H1 (cell line): ENCODE data around the gene IL16.

ENCODE experiments used
- CTBP2 ChIP-seq: IDR thresholded peaks from 2 replicates; pipeline ENCODE4 v1.7.0; 2011; ENCODE audit warnings: borderline replicate concordance, mild to moderate bottlenecking, moderate library complexity, mixed read lengths, low read length; ENCODE audit not compliant: insufficient read depth, insufficient read length
- CTCF ChIP-seq, 3 experiments: IDR thresholded peaks; 1 replicate in 2 of 3; 2 replicates in 1 of 3; pipeline versions ENCODE4 v1.5.1 to v1.6.1; 2011; ENCODE audit warnings: low read length in 3 of 3, mild to moderate bottlenecking in 3 of 3, inconsistent platforms in 2 of 3, low read depth in 1 of 3, moderate library complexity in 1 of 3; ENCODE audit not compliant: insufficient read depth in 1 of 3; ENCODE audit errors: control extremely low read depth in 1 of 3
- EZH2 ChIP-seq: fragments of 200-600 bp; sonication (generic); IDR thresholded peaks from 2 replicates; pipeline ENCODE4 v1.7.1; 2012; ENCODE audit warnings: low read depth, mild to moderate bottlenecking, moderate library complexity, low read length, inconsistent platforms; ENCODE audit not compliant: severe bottlenecking
- GTF2F1 ChIP-seq: IDR thresholded peaks from 2 replicates; pipeline ENCODE4 v1.6.1; 2012; ENCODE audit warnings: low read depth, low read length, improper control_type of control experiment, borderline replicate concordance
- HDAC2 ChIP-seq, 2 experiments: fragments of 300-600 bp in 1 of 2; sonication (generic) in 1 of 2; IDR thresholded peaks; 2 replicates each; pipeline ENCODE4 v1.6.1; 2011 to 2012; ENCODE audit warnings: low read depth in 2 of 2, low read length in 2 of 2, mild to moderate bottlenecking in 2 of 2, moderate library complexity in 2 of 2, borderline replicate concordance in 1 of 2, inconsistent platforms in 1 of 2
- JUN ChIP-seq: IDR thresholded peaks from 2 replicates; pipeline ENCODE4 v1.6.1; 2011; ENCODE audit warnings: low read depth, mild to moderate bottlenecking, improper control_type of control experiment, low read length
- POLR2AphosphoS5 ChIP-seq: IDR thresholded peaks from 2 replicates; pipeline ENCODE4 v1.6.1; 2011; ENCODE audit warnings: low read depth, low read length
- RBBP5 ChIP-seq: IDR thresholded peaks from 2 replicates; pipeline ENCODE4 v1.7.1; 2012; ENCODE audit warnings: low read depth, mild to moderate bottlenecking, inconsistent platforms, low read length, moderate library complexity, borderline replicate concordance
- RFX5 ChIP-seq: IDR thresholded peaks from 2 replicates; pipeline ENCODE4 v1.6.1; 2011; ENCODE audit warnings: low read depth, low read length, improper control_type of control experiment, borderline replicate concordance
- RNF2 ChIP-seq: fragments of 200-900, 300-1000 bp; sonication (generic); IDR thresholded peaks from 2 replicates; pipeline ENCODE4 v1.7.1; 2016; ENCODE audit warnings: borderline replicate concordance, low read depth, mild to moderate bottlenecking, antibody characterized with exemption, low read length; ENCODE audit not compliant: poor library complexity, severe bottlenecking; ENCODE audit errors: missing control alignments
- SP1 ChIP-seq: IDR thresholded peaks from 2 replicates; pipeline ENCODE4 v1.6.1; 2011; ENCODE audit warnings: low read depth, low read length
- TAF1 ChIP-seq: IDR thresholded peaks from 2 replicates; pipeline ENCODE4 v1.6.1; 2011; ENCODE audit warnings: mild to moderate bottlenecking, low read depth, low read length
- TF ChIP-seq, protein P1 (sequence below): IDR thresholded peaks from 2 replicates; pipeline ENCODE4 v1.6.1; 2012; ENCODE audit warnings: low read length, inconsistent platforms

GRCh38 chr15:81299630-81300273, 103.1 kb downstream of the IL16 start:
- TF ChIP-seq CTCF (IDR thresholded peaks at IDR 0.05; ENCODE audit: control extremely low read depth in 1 of 3, insufficient read depth in 1 of 3, low read depth in 1 of 3, low read length in 3 of 3) (no peak), JUN (no peak), GTF2F1 (no peak), RFX5 (no peak), RNF2 (no peak), EZH2 (no peak), HDAC2 (IDR thresholded peaks at IDR 0.05; ENCODE audit: borderline replicate concordance in 1 of 2, low read depth in 2 of 2, low read length in 2 of 2) (no peak), SP1 (no peak), CTBP2 (no peak), TAF1 (no peak), RBBP5 (no peak), POLR2AphosphoS5 (no peak)
- TF ChIP-seq, protein P1, sequence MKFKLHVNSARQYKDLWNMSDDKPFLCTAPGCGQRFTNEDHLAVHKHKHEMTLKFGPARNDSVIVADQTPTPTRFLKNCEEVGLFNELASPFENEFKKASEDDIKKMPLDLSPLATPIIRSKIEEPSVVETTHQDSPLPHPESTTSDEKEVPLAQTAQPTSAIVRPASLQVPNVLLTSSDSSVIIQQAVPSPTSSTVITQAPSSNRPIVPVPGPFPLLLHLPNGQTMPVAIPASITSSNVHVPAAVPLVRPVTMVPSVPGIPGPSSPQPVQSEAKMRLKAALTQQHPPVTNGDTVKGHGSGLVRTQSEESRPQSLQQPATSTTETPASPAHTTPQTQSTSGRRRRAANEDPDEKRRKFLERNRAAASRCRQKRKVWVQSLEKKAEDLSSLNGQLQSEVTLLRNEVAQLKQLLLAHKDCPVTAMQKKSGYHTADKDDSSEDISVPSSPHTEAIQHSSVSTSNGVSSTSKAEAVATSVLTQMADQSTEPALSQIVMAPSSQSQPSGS, result no peak
